NB4 (cell line): ENCODE measurements around the gene TTC33.

Source experiments
- DNase-seq: peaks from one replicate; pipeline ENCODE4 v3.0.0; 2010; ENCODE audit warnings: low read depth
- H3K4me3 ChIP-seq: one replicate; pipeline ENCODE4 v1.5.1; 2011; ENCODE audit warnings: mild to moderate bottlenecking, low read depth, low read length, moderate library complexity
- MYC ChIP-seq: IDR thresholded peaks from 2 replicates; pipeline ENCODE4 v1.6.1; 2011; ENCODE audit warnings: low read depth, low read length
- POLR2A ChIP-seq: IDR thresholded peaks from 2 replicates; pipeline ENCODE4 v1.6.1; 2011; ENCODE audit warnings: mild to moderate bottlenecking; ENCODE audit not compliant: insufficient read length; ENCODE audit errors: extremely low read depth
- TF ChIP-seq, protein P1 (sequence below): IDR thresholded peaks from one replicate; pipeline ENCODE4 v1.5.1; 2012; ENCODE audit warnings: low read depth, low read length
- TF ChIP-seq, protein P2 (sequence below): IDR thresholded peaks from 2 replicates; pipeline ENCODE4 v1.6.1; 2011; ENCODE audit warnings: low read depth, low read length

TTC33 gene

DNA sequence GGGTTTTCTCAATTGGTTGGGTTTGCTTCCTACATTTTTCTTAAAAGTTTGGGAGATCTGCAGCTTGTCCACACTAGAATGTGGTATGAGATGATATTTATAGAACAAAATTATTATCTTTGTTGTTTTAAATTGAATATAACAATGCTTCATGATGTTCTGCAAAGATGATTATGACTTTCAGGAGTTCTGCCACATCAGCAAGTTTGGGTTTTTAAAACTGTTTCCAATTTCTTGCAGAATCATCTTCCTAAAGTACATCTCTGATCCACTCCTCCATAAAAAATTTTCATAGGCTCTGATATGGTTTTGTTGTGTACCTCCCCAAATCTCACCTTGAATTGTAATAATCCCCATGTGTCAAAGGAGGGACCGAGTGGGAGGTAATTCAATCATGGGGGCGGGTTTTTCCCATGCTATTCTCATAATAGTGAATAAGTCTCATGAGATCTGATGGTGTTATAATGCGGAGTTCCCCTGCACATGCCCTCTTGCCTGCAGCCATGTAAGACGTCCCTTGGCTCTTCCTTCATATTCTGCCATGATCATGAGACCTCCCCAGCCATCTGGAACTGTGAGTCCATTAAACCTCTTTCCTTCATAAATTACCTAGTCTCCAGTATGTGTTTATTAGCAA lies 195.2 kb downstream of the TTC33 start:
- TF ChIP-seq POLR2A (no peak), MYC (no peak)
- TF ChIP-seq, protein P1, sequence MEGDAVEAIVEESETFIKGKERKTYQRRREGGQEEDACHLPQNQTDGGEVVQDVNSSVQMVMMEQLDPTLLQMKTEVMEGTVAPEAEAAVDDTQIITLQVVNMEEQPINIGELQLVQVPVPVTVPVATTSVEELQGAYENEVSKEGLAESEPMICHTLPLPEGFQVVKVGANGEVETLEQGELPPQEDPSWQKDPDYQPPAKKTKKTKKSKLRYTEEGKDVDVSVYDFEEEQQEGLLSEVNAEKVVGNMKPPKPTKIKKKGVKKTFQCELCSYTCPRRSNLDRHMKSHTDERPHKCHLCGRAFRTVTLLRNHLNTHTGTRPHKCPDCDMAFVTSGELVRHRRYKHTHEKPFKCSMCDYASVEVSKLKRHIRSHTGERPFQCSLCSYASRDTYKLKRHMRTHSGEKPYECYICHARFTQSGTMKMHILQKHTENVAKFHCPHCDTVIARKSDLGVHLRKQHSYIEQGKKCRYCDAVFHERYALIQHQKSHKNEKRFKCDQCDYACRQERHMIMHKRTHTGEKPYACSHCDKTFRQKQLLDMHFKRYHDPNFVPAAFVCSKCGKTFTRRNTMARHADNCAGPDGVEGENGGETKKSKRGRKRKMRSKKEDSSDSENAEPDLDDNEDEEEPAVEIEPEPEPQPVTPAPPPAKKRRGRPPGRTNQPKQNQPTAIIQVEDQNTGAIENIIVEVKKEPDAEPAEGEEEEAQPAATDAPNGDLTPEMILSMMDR: no peak
- TF ChIP-seq, protein P2, sequence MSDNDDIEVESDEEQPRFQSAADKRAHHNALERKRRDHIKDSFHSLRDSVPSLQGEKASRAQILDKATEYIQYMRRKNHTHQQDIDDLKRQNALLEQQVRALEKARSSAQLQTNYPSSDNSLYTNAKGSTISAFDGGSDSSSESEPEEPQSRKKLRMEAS: no peak
- DNase-seq: no peak
- no peak overlapping the region for H3K4me3 ChIP-seq

DNA sequence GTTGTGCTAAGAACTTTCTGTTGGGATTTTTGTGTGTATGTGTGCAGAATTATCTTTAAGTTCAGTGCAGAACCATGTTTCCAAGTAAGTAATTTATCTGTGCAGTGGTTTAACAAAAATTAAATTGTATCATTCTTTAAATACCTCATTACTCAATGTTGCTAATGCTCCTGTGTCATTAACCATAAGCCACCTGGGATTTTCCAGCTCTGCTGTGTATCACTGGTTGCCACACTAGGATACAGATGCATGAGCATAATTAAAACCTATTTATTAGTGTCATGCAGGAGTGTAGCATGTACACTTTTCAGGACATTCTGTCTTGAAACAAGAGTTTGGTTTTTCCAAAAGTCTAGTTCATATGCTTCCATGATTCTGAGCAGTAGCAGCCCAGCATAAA lies 196.5 kb downstream of the TTC33 start:
- no peak overlapping the region for H3K4me3 ChIP-seq
- TF ChIP-seq MYC: no peak
- TF ChIP-seq, protein P2: no peak
- TF ChIP-seq, protein P1: no peak
- no peak for TF ChIP-seq POLR2A
- no peak for DNase-seq

DNA sequence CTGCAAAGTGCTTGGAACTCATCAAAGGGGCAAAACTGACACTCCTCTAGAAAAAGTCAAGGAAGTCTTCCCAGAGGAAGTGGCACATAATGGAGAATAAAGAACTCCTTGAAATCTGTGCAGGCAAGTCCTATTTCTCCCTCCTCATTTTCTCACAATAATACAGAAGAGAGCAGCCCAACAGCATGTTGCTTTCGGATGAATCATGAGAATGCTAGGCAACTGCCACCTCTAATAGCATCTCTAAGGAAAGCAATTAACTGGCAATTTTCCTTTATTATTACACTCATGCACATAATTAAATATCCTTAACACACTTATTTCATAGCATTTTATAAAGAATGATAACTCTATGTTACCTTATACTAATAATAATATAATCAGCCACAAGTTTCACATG lies 198.3 kb downstream of the TTC33 start:
- no peak overlapping the region for H3K4me3 ChIP-seq
- no peak for TF ChIP-seq POLR2A
- TF ChIP-seq, protein P2: no peak
- TF ChIP-seq, protein P1: no peak
- TF ChIP-seq MYC: no peak
- DNase-seq: no peak

DNA sequence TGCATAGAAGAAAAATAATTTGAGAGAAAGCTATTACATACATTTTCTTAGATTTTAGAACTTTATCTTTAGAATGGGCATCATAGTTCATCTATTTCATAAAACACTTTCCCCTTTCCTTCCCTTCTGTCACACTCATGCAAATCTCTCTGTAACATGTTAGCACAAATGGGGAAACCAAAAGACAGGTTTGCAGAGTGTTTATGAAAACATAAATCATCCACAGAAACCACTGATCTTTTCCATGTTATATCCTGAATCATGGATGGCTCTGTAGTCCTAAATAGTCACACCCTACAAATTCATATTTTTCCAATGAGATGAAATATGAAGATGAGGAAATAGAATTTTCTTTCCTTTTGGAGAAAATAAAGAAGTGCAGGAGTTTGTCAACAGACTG lies 198.9 kb downstream of the TTC33 start:
- no peak for TF ChIP-seq POLR2A
- TF ChIP-seq, protein P1: no peak
- no peak for TF ChIP-seq MYC
- TF ChIP-seq, protein P2: no peak

DNA sequence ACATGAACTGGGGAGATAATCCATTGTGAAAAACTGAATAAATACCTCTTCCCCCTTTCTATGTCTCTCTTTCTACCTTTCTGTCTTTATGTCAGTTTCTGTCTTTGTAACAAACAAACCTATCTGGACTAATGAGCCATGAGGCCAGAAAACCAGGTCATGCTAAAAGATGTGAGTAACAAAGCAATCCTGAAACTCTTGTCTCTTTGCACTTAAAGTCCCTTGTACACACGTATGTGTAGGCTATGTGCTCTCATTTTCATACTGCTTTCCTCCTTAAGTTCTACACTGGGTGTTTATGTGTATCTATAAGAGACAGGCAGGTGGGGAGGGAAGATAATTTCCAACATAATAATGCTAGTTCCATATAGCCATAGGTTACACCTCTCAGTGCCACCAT lies 199.9 kb downstream of the TTC33 start:
- H3K4me3 ChIP-seq: no peak overlapping the region
- no peak for DNase-seq
- TF ChIP-seq MYC (no peak), POLR2A (no peak)
- TF ChIP-seq, protein P1: no peak
- TF ChIP-seq, protein P2: no peak

More for the DNA sequence above, 198.9 kb downstream of the TTC33 start:
- DNase-seq: no peak
- H3K4me3 ChIP-seq: no peak overlapping the region

DNA sequence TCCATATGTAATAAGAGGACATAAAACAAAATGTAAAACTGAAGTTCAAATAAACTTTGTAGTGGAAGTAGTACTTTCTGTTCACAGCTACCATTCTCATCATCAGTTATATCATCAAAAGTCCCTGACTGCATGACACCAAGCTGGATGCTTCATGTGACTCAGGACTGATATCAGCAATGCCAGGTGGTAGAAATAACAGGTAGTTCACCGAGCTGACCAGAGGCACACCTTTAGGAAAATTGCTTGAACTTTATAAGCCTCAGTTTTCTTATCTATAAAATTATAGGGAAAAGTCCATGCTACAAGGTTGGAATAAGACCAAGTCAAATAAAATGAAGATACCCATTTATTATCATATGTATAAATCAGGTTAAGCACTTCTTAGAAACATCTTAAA lies 200.9 kb downstream of the TTC33 start:
- no peak for DNase-seq
- no peak overlapping the region for H3K4me3 ChIP-seq
- TF ChIP-seq, protein P1: no peak
- TF ChIP-seq POLR2A: no peak
- TF ChIP-seq MYC: no peak
- TF ChIP-seq, protein P2: no peak
